Measurements from ENCODE around the gene TENM3.

DNA sequence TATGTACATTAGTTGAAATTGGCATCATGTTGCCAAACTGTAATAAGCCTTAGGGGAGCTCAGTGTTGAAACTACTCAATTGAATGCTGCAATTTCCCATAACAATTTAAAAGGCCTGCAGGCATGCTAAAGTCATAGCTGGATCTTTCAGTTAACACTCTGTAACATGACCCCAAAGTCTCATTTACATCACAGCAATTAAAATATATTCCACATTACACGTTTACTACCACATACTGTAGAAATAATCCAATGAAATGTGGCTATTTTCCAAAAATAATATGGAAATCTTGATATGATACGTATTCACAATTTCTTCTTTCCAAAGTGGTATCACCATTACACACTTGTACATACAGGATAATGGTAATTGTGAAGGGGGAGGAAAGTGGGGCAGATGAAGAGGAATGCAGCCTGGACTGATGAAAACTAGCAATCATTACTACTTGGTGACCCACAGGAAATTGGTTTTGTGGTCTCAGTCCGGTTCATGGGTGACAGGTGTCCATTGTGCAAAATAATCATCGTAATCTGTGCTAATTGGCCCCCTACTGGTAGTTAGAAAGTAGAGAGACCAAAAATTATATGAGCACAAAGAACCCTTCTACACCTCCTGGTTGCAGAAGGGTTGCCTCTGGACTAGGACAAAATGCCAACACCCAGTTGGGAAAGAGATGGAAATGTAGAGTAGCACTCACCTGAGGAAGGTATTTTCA, 63.7 kb downstream of the TENM3 start:
- TF ChIP-seq, protein P1, sequence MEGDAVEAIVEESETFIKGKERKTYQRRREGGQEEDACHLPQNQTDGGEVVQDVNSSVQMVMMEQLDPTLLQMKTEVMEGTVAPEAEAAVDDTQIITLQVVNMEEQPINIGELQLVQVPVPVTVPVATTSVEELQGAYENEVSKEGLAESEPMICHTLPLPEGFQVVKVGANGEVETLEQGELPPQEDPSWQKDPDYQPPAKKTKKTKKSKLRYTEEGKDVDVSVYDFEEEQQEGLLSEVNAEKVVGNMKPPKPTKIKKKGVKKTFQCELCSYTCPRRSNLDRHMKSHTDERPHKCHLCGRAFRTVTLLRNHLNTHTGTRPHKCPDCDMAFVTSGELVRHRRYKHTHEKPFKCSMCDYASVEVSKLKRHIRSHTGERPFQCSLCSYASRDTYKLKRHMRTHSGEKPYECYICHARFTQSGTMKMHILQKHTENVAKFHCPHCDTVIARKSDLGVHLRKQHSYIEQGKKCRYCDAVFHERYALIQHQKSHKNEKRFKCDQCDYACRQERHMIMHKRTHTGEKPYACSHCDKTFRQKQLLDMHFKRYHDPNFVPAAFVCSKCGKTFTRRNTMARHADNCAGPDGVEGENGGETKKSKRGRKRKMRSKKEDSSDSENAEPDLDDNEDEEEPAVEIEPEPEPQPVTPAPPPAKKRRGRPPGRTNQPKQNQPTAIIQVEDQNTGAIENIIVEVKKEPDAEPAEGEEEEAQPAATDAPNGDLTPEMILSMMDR (IDR thresholded peaks at IDR 0.05) = no peak
- TF ChIP-seq POLR2A (IDR thresholded peaks at IDR 0.05) (no peak), POLR2AphosphoS5 (IDR thresholded peaks at IDR 0.05; ENCODE audit: insufficient read depth in 1 of 2, low read depth in 1 of 2) (no peak)

Data from vagina (tissue), 2 donors.